Measurements from ENCODE around the gene LGR6. TPM values are rescaled to one million over a fixed set of nuclear protein-coding genes. Genes with fewer than 3 reads are reported as not detected.

Gene LGR6
- total RNA-seq, 2 experiments from 2014 or later = not detected

DNA sequence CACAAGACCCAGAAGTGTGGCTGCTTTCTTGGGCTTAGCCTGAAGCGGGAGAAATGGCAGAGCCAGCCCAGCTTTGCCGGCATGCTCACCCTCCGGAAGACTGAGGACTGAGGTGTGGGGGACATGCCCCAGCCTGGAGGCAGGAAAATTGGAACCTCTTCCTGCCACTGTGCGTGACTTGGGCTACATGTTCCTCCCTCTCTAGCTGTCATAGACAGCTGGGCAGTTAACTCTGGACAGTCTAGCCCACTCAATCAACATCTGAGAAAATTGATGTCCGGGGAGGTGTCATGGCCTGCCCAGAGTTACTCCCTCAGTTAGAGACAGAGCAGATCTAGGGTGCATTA is 88.4 kb downstream of the LGR6 start:
- ChIA-PET POLR2A (no interaction called here), CTCF (interaction anchor here (0.7 to 2.3 kb wide), 5 partner anchors 9 to 127 kb away, joined by 3 to 7 read pairs (median 3); no protein-coding TSS in a partner anchor)
- Mint-ChIP-seq H3K27me3 (peaks cover 18% of the 10 kb centered on the region), H3K4me1 (peaks cover 15% of the 10 kb centered on the region), H3K36me3 (ENCODE audit: low read depth) (no peaks in the 10 kb centered on the region), H3K27ac (no peak overlapping the region), H3K4me3 (no peak overlapping the region), H3K9me3 (no peaks in the 10 kb centered on the region)
- DNase-seq = no peak

DNA sequence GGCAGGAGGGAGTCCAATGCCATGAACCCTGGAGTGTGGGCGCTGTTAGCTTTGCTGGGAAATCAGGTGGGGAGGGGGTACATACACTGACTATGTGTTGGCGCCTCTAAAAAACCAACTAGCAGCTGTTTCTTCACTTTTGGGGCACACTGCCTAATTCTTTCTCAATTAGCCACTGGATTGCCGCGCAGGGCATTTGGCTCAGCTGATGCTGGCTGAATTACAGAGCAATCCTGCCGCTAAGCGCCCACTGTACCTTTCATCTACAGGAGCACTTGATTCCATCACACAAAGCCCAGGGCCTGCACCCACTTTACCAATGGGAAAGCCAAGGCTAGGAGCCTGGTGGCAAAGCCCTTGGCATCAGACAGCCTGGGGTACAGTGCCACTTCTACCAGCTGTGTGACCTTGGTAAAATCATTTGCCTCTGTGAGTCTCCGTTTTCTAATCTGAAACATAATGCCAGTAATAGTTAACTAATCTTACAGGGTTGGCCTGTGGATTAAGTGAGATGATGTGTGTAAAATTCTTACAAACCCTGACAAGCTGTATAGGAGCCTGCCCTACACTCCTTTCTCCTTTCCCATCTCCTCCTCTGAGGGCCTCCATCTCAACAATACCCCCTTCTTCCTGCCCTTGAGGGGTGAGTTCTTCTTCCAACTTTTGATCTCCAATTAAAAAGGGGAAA is 89.1 kb downstream of the LGR6 start:
- POLR2A ChIA-PET = no interaction called here
- CTCF ChIA-PET = interaction anchor here (0.6 to 4.0 kb wide), 5 partner anchors 8 to 33 kb away, joined by 3 to 12 read pairs (median 4); no protein-coding TSS in a partner anchor
- no peak for DNase-seq
- no peak overlapping the region for H3K27ac Mint-ChIP-seq
- peaks cover 18% of the 10 kb centered on the region for H3K27me3 Mint-ChIP-seq
- no peak overlapping the region for H3K4me3 Mint-ChIP-seq
- H3K9me3 Mint-ChIP-seq = no peaks in the 10 kb centered on the region
- no peaks in the 10 kb centered on the region for H3K36me3 Mint-ChIP-seq (ENCODE audit: low read depth)
- peaks cover 15% of the 10 kb centered on the region for H3K4me1 Mint-ChIP-seq

DNA sequence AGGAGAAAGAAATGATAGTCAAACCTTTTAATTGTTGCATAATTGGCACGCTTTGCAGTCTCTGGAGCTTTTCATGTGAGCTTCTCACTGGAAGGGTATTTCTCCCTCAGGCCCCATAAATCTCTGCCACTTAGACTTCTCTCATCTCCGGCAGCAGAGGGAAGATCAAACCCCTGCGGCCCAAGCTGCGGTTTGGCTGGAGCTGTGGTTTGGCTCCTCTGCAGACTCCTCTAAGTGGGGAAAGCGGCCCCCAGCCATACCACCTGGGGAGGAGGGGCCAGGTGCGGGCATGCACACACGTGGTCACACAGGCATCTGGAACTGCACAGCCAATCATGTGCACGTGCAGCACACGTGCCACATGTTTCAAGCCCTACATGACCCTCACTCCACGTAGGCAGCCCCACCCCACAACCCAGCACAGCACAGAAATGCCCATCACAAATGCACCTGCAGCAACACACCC is 89.8 kb downstream of the LGR6 start:
- Mint-ChIP-seq H3K4me3 (no peak overlapping the region), H3K27me3 (peaks cover 14% of the 10 kb centered on the region), H3K4me1 (peaks cover 15% of the 10 kb centered on the region), H3K9me3 (no peaks in the 10 kb centered on the region), H3K36me3 (ENCODE audit: low read depth) (no peaks in the 10 kb centered on the region), H3K27ac (no peak overlapping the region)
- ChIA-PET CTCF (interaction anchor here (4.0 kb wide), 1 partner anchor 20 kb away, joined by 12 read pairs; no protein-coding TSS in a partner anchor), POLR2A (no interaction called here)
- DNase-seq = peak; percentile 24

DNA sequence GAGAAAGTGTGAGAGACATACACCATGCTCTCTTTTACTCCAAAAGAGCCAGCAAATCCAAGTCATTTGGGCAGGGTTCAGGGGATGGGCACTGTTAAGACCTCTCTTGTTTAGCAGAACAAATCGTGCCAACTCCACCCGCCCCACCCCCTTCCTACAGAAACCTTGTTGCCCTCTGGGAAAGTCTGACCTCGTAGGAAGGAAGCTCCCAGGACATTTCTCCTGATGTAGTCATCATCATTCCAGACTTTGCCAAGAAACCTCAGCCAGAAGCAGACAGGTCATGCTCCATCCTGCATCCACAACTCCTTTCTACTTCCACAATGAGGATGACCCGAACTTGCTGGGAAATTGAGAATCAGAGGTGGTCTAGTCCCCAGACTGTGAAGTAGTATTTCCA is 90.4 kb downstream of the LGR6 start:
- ChIA-PET POLR2A (no interaction called here), CTCF (interaction anchor here (0.7 to 4.0 kb wide), 2 partner anchors 19 to 24 kb away, joined by 3 to 12 read pairs; no protein-coding TSS in a partner anchor)
- Mint-ChIP-seq H3K4me1 (peaks cover 15% of the 10 kb centered on the region), H3K4me3 (no peak overlapping the region), H3K36me3 (ENCODE audit: low read depth) (no peaks in the 10 kb centered on the region), H3K27ac (no peak overlapping the region), H3K9me3 (no peaks in the 10 kb centered on the region), H3K27me3 (peaks cover 11% of the 10 kb centered on the region)
- no peak for DNase-seq

DNA sequence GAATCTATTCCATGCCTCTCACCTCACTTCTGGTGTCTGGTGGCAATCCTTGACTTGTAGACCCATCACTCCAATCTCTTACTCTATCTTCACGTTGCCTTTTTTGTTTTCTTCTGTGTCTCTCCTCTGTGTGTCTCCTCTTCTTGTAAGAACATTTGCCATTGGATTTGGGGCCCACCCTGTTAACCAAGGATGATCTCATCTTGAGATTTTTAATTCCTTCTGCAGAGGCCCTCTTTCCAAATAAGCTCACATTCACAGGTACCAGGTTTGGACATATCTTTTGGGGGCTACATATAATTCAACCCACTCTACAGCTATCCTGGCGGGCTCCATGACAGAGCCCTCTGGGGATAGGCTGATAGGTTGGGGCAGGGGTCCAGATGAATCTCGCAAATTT is 92.3 kb downstream of the LGR6 start:
- Mint-ChIP-seq H3K9me3 (no peaks in the 10 kb centered on the region), H3K27me3 (peaks cover 7% of the 10 kb centered on the region), H3K4me3 (no peak overlapping the region), H3K36me3 (ENCODE audit: low read depth) (no peaks in the 10 kb centered on the region), H3K27ac (no peak overlapping the region), H3K4me1 (peaks cover 15% of the 10 kb centered on the region)
- no peak for DNase-seq
- ChIA-PET POLR2A (no interaction called here), CTCF (interaction anchor here (4.0 kb wide), 1 partner anchor 17 kb away, joined by 12 read pairs; no protein-coding TSS in a partner anchor)

DNA sequence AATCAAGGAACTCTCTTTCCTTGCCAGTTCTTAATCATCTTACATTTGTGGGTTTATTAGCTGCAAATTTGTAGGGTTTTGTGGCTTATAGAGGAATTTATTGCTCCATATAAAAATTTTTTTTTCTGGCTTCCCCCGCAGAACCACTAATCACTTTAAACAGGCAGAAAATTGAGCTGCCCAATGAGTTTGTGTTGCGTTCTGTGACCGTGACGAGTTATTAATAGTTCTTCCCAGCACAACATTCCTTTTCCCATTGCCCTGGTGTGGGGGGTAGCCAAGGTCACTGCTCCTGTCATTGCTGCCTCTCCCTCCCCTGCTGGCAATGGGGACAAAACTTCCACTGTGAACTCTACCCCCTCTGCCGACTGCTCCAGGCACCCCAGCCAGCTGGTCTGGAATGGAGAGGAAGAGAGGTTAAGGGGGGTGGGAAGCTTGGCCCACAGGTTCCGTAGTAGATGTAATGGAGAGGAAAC is 93.1 kb downstream of the LGR6 start:
- Mint-ChIP-seq H3K9me3 (no peaks in the 10 kb centered on the region), H3K4me3 (no peak overlapping the region), H3K27me3 (peaks cover 7% of the 10 kb centered on the region), H3K4me1 (peaks cover 15% of the 10 kb centered on the region), H3K27ac (no peak overlapping the region), H3K36me3 (ENCODE audit: low read depth) (no peaks in the 10 kb centered on the region)
- CTCF ChIA-PET = interaction anchor here (4.0 kb wide), 1 partner anchor 17 kb away, joined by 12 read pairs; no protein-coding TSS in a partner anchor
- POLR2A ChIA-PET = no interaction called here
- no peak for DNase-seq

DNA sequence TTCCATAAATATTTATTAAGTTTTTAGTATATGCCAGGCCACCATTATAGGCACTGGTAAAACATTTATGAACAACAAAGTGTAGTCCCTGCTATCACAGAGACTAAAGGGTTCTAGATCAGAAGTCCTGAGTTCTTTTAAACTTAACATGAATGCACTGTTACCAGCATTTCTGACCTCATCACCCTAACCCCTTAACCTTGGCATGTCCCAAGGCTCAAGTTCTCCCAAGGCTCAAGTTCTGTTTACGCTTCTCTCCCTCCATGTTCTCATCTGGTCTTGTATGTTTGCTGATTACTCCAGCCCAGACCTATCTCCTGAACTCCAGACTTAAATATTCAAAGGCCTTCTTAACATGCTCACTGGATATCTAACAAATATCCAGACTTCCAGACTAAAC is 93.6 kb downstream of the LGR6 start:
- peaks cover 15% of the 10 kb centered on the region for H3K4me1 Mint-ChIP-seq
- H3K27me3 Mint-ChIP-seq = peaks cover 12% of the 10 kb centered on the region
- H3K4me3 Mint-ChIP-seq = no peak overlapping the region
- no peaks in the 10 kb centered on the region for H3K36me3 Mint-ChIP-seq (ENCODE audit: low read depth)
- DNase-seq = no peak
- ChIA-PET POLR2A (no interaction called here), CTCF (no interaction called here)
- no peak overlapping the region for H3K27ac Mint-ChIP-seq
- no peaks in the 10 kb centered on the region for H3K9me3 Mint-ChIP-seq

DNA sequence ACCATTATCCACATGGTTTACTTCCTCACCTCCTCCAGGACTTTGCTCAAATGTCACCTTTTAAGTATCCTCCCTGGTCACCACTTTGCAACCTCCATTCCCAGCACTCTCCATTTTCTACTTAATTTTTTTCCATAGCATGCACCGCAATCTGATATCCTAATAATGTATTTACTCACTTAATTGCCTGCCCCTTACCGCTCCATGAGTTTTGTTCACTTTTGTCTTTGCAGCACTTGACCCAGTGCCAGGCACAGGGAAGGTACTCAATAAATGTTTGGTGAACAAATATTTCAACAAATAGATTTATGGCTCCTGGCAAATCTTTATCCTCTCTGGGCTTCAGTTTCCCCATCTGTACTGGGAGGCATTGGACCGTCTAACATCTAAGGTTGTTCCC is 94.6 kb downstream of the LGR6 start:
- H3K9me3 Mint-ChIP-seq = no peaks in the 10 kb centered on the region
- CTCF ChIA-PET = interaction anchor here (0.7 kb wide), 1 partner anchor 550 kb away, joined by 3 read pairs; no protein-coding TSS in a partner anchor
- H3K4me1 Mint-ChIP-seq = peaks cover 12% of the 10 kb centered on the region
- POLR2A ChIA-PET = no interaction called here
- DNase-seq = no peak
- no peaks in the 10 kb centered on the region for H3K36me3 Mint-ChIP-seq (ENCODE audit: low read depth)
- peaks cover 15% of the 10 kb centered on the region for H3K27me3 Mint-ChIP-seq
- no peak overlapping the region for H3K27ac Mint-ChIP-seq
- no peak overlapping the region for H3K4me3 Mint-ChIP-seq

DNA sequence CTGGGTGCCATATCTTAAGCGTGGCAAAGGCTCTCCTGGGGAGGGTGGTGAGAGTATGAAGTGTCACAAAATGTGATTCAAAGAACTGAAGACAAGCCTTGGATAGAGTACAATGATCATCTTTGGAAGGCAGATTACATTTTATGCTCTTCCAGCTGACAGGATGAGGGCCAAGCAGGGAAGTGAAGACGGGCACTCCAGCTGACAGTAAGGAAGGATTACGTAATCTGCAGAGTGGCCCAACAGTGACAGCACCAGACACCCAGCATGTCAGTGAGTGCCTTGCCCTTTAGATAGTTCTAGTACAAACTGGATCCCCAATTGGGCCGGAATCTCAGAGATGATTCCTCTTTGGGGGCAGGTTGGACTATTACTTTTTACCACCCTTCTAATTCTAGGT is 95.4 kb downstream of the LGR6 start:
- CTCF ChIA-PET = no interaction called here
- no peaks in the 10 kb centered on the region for H3K36me3 Mint-ChIP-seq (ENCODE audit: low read depth)
- no peaks in the 10 kb centered on the region for H3K9me3 Mint-ChIP-seq
- no peak for DNase-seq
- H3K27ac Mint-ChIP-seq = no peak overlapping the region
- POLR2A ChIA-PET = no interaction called here
- H3K4me1 Mint-ChIP-seq = peaks cover 3% of the 10 kb centered on the region
- H3K4me3 Mint-ChIP-seq = no peak overlapping the region
- H3K27me3 Mint-ChIP-seq = peaks cover 14% of the 10 kb centered on the region

DNA sequence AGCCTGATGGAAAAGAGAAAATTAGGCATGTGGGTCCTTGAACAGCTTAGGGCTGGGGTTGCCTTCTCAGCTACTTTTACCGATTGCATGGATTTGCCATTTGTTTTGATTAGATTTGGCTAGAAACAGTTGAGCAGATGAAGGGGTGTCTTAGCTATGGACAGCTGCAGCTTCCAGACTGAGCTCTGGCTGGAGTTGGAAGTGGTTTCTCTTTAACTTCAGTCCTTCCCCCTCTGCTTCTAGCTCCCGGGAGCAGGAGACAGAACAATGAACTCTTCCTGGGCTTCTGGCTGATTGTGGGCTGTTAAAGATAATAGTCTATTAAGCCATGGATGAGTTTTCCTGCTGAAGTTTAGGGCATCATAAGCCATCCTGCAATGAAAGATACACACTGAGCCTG is 97.4 kb downstream of the LGR6 start:
- Mint-ChIP-seq H3K4me1 (peaks cover 13% of the 10 kb centered on the region), H3K27me3 (peaks cover 11% of the 10 kb centered on the region), H3K4me3 (no peak overlapping the region), H3K36me3 (ENCODE audit: low read depth) (no peaks in the 10 kb centered on the region), H3K27ac (no peak overlapping the region), H3K9me3 (no peaks in the 10 kb centered on the region)
- ChIA-PET POLR2A (no interaction called here), CTCF (interaction anchor here (0.9 to 2.0 kb wide), 3 partner anchors 9 to 28 kb away, joined by 3 to 7 read pairs (median 3); no protein-coding TSS in a partner anchor)
- DNase-seq = no peak

DNA sequence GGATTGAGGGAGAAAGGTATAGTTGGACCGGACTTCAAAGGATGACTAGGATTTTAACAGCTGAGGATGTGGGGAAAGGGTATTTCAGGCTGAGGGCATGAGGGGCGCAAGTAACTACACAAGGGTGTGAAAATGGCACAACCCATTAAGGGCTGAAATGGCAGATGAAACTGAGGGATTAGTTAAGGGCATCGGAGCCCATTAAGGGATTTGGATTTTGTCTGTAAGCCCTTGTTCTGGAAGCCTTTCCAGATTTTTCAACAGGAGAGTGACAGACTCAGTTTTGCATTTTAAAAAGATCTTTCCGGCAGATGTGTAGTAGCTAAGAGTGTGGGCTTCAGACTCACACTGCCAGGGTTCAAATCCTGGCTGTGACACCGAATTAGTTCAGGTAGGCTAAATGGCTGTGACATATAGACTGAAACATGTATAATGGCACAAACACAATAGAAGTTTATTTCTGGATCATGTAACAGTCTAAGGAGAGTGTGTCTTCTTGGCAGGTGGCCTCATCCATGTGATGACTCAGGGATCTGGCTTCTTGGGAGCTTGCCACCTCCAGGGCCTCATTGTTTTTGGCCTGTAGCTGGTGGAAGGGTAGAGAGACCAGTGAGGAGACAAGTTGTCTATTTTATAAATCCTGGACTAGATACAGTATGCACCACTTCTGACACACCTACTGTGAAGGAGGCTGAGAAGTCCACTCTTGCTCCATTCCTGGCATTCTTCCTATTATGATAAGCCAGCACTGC is 98.5 kb downstream of the LGR6 start:
- no peaks in the 10 kb centered on the region for H3K9me3 Mint-ChIP-seq
- CTCF ChIA-PET = interaction anchor here (1.0 to 2.0 kb wide), 3 partner anchors 11 to 132 kb away, joined by 3 to 7 read pairs (median 4); partner anchors contain the start of gene PTPN7
- H3K4me3 Mint-ChIP-seq = no peak overlapping the region
- no peak for DNase-seq
- POLR2A ChIA-PET = no interaction called here
- no peaks in the 10 kb centered on the region for H3K36me3 Mint-ChIP-seq (ENCODE audit: low read depth)
- peaks cover 10% of the 10 kb centered on the region for H3K27me3 Mint-ChIP-seq
- H3K27ac Mint-ChIP-seq = no peak overlapping the region
- peaks cover 19% of the 10 kb centered on the region for H3K4me1 Mint-ChIP-seq

DNA sequence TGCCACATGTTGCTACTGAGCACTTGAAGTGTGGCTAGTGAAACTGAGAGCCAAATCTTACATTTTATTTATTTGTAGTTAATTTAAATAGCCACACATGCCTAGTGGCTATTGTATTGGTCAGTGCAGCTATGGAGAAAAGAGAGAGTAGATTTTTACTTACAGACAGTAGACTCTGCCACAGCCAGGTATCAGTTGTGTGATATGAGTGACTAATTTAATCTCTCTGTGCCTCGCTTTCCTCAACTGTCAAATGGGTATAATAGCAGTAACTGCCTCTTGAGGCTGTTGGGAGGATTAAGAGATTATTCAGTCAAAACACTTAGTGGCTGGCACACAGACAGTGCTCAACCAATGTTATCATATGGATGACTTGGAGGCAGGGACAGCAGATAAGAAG is 99.2 kb downstream of the LGR6 start:
- H3K4me3 Mint-ChIP-seq = no peak overlapping the region
- peaks cover 10% of the 10 kb centered on the region for H3K27me3 Mint-ChIP-seq
- no peaks in the 10 kb centered on the region for H3K36me3 Mint-ChIP-seq (ENCODE audit: low read depth)
- ChIA-PET CTCF (interaction anchor here (0.7 to 1.0 kb wide), 2 partner anchors 15 to 133 kb away, joined by 3 read pairs; partner anchors contain the start of gene PTPN7), POLR2A (interaction anchor here (0.6 kb wide), 1 partner anchor 66 kb away, joined by 3 read pairs; no protein-coding TSS in a partner anchor)
- H3K27ac Mint-ChIP-seq = no peak overlapping the region
- peaks cover 19% of the 10 kb centered on the region for H3K4me1 Mint-ChIP-seq
- H3K9me3 Mint-ChIP-seq = no peaks in the 10 kb centered on the region
- DNase-seq = no peak

DNA sequence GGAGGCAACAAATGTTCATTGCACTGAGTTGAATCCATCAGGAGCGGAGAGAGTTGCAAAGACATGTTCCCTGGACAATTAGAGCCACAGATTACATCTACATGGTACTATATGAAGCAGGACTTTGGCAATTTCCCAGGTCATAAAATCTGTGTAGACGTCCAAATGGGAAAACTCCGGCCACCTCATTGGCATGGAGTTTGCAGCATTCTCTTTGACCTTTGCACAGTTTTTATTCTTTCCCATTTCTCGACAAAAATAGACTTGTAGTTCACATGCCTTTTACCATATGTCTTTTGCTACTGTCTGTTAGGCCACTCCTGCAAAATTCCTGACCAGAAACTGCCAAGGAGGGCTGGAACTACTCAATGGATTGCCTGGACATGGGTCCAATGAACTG is 100.0 kb downstream of the LGR6 start:
- DNase-seq = no peak
- no peaks in the 10 kb centered on the region for H3K9me3 Mint-ChIP-seq
- no peak overlapping the region for H3K27ac Mint-ChIP-seq
- H3K4me1 Mint-ChIP-seq = peaks cover 19% of the 10 kb centered on the region
- POLR2A ChIA-PET = interaction anchor here (0.6 kb wide), 1 partner anchor 67 kb away, joined by 3 read pairs; no protein-coding TSS in a partner anchor
- H3K27me3 Mint-ChIP-seq = peaks cover 10% of the 10 kb centered on the region
- no peaks in the 10 kb centered on the region for H3K36me3 Mint-ChIP-seq (ENCODE audit: low read depth)
- no peak overlapping the region for H3K4me3 Mint-ChIP-seq
- CTCF ChIA-PET = no interaction called here

All from activated CD4-positive, alpha-beta T cell treated with anti-CD3 and anti-CD28 coated beads, Interleukin-2, amount 10 ng/mL, durations not matched to agents 7 days and 5 days (primary cell).